ENCODE results near the gene PRDM11.

PRDM11 gene

GRCh38 chr11:45158210-45158731, 11.8 kb downstream of the PRDM11 start:
- DNase-seq = no peak

GRCh38 chr11:45158891-45159605, 12.6 kb downstream of the PRDM11 start:
- no peak for DNase-seq

- no peak for DNase-seq
Observed at GRCh38 chr11:45159781-45160365, 13.4 kb downstream of the PRDM11 start.

GRCh38 chr11:45161252-45162063, 15.0 kb downstream of the PRDM11 start:
- peak; percentile 51 to 68 for DNase-seq

- DNase-seq = no peak
Observed at GRCh38 chr11:45162064-45162375, 15.6 kb downstream of the PRDM11 start.

GRCh38 chr11:45162916-45163879, 16.8 kb downstream of the PRDM11 start:
- no peak for DNase-seq

GRCh38 chr11:45163956-45164575, 17.6 kb downstream of the PRDM11 start:
- DNase-seq = peak in 1 of 2 experiments; percentile 28

- no peak for DNase-seq
Observed at GRCh38 chr11:45165386-45165785, 18.9 kb downstream of the PRDM11 start.

- no peak for DNase-seq
Observed at GRCh38 chr11:45165806-45166603, 19.6 kb downstream of the PRDM11 start.

- DNase-seq = no peak
Observed at GRCh38 chr11:45166604-45166897, 20.1 kb downstream of the PRDM11 start.

- DNase-seq = no peak
Observed at GRCh38 chr11:45167283-45167682, 20.8 kb downstream of the PRDM11 start.

GRCh38 chr11:45168366-45169130, 22.1 kb downstream of the PRDM11 start:
- no peak for DNase-seq

- no peak for DNase-seq
Observed at GRCh38 chr11:45169310-45170072, 23.1 kb downstream of the PRDM11 start.

GRCh38 chr11:45170484-45170883, 24.0 kb downstream of the PRDM11 start:
- no peak for DNase-seq

GRCh38 chr11:45171550-45171949, 25.1 kb downstream of the PRDM11 start:
- no peak for DNase-seq

- no peak for DNase-seq
Observed at GRCh38 chr11:45173064-45173463, 26.6 kb downstream of the PRDM11 start.

GRCh38 chr11:45174168-45174835, 27.9 kb downstream of the PRDM11 start:
- no peak for DNase-seq

GRCh38 chr11:45174963-45175362, 28.5 kb downstream of the PRDM11 start:
- DNase-seq = no peak

- DNase-seq = no peak
Observed at GRCh38 chr11:45176996-45177395, 30.6 kb downstream of the PRDM11 start.
